ENCODE measurements around the gene TMOD2. TPM values are rescaled to one million over a fixed set of nuclear protein-coding genes. Genes with fewer than 3 reads are reported as not detected.

TMOD2 gene
- total RNA-seq, 4 donors from 2014 or later = 14.6 to 24.9 (median 19.5) TPM

- H3K4me1 ChIP-seq = peaks cover 25 to 43% (median 40%) of the 10 kb centered on the region in 4 donors
- no peaks in the 10 kb centered on the region for H3K27me3 ChIP-seq
- intact Hi-C loops (cut with DNase I) = loop anchor here (10.0 kb wide), 1 partner anchor 48 kb away; no protein-coding TSS in a partner anchor
- DNase-seq (ENCODE audit: extremely low spot score) = no peak
- no peak overlapping the region for H3K4me3 ChIP-seq
- H3K27ac ChIP-seq (replicated peaks in 1 of 4) = peak overlapping the region in 2 of 4 donors; percentile 19 to 48
- peaks cover 0 to 4% (median 0%) of the 10 kb centered on the region in 4 donors for H3K36me3 ChIP-seq
- WGBS = 31% methylated on average over 5 of the region's 5 CpGs
- no peaks in the 10 kb centered on the region for H3K9me3 ChIP-seq
- TF ChIP-seq POLR2AphosphoS5 (IDR thresholded peaks at IDR 0.05) (peak; percentile 61 to 90), POLR2A (IDR thresholded peaks at IDR 0.05; ENCODE audit: low read depth) (no peak)
These were observed 24.9 kb upstream of the TMOD2 start for GRCh38 chr15:51726302-51727073.

- Histone ChIP-seq H3K36me3 (no peaks in the 10 kb centered on the region), H3K4me1 (peaks cover 28 to 51% (median 49%) of the 10 kb centered on the region in 4 donors), H3K9me3 (no peaks in the 10 kb centered on the region), H3K27ac (replicated peaks in 1 of 4) (peak overlapping the region in 1 of 4 donors; percentile 19), H3K4me3 (no peak overlapping the region), H3K27me3 (no peaks in the 10 kb centered on the region)
- no peak for DNase-seq (ENCODE audit: extremely low spot score)
- intact Hi-C loops (cut with DNase I) = loop anchor here (10.0 kb wide), 1 partner anchor 47 kb away; no protein-coding TSS in a partner anchor
- 84% methylated on average over 4 of the region's 4 CpGs for WGBS
- TF ChIP-seq POLR2AphosphoS5 (IDR thresholded peaks at IDR 0.05) (no peak), EP300 (IDR thresholded peaks at IDR 0.05) (no peak), CTCF (IDR thresholded peaks at IDR 0.05) (no peak), POLR2A (IDR thresholded peaks at IDR 0.05; ENCODE audit: low read depth) (no peak)
These were observed 24.1 kb upstream of the TMOD2 start for GRCh38 chr15:51727141-51727897.

- H3K4me1 ChIP-seq = peaks cover 20 to 55% (median 47%) of the 10 kb centered on the region in 4 donors
- 14% methylated on average over 4 of the region's 5 CpGs for WGBS
These were observed 19.7 kb upstream of the TMOD2 start for GRCh38 chr15:51731549-51732267.

DNA sequence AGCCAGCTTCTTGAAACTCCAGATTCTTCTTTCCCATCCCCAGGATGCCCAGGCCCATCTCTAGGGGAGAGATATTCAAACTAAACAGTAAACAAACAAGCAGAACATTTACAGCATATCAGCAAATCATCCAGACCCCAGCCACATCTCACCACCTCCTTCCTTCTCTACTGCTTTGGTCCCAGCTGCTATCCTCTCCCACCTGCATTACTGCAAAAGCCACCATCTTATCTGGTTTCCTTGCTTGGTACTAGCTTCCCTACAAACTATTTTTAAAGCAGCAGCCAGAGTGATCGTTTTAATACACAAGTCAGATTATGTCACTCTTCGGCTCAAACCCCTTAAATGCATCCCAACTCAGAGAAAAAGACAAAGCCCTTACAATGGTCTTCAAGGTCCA is 18.8 kb upstream of the TMOD2 start:
- H3K27ac ChIP-seq (replicated peaks in 1 of 4) = peak overlapping the region; percentile 64 to 80 (median 78)
- 69% methylated on average over 2 of the region's 2 CpGs for WGBS
- no peak for TF ChIP-seq EP300 (IDR thresholded peaks at IDR 0.05)
- no peak for TF ChIP-seq POLR2AphosphoS5 (IDR thresholded peaks at IDR 0.05)
- no peak for TF ChIP-seq POLR2A (IDR thresholded peaks at IDR 0.05; ENCODE audit: low read depth)
- TF ChIP-seq CTCF (IDR thresholded peaks at IDR 0.05) = no peak

More at GRCh38 chr15:51731549-51732267, 19.7 kb upstream of the TMOD2 start:
- Histone ChIP-seq H3K4me3 (peak overlapping the region; percentile 31 to 48 (median 35)), H3K36me3 (no peaks in the 10 kb centered on the region), H3K9me3 (no peaks in the 10 kb centered on the region), H3K27ac (replicated peaks in 1 of 4) (peak overlapping the region; percentile 64 to 80 (median 78)), H3K27me3 (no peaks in the 10 kb centered on the region)
- intact Hi-C loops (cut with DNase I) = no loop called here
- peak; percentile 80 for DNase-seq (ENCODE audit: extremely low spot score)
- no peak for TF ChIP-seq POLR2A (IDR thresholded peaks at IDR 0.05; ENCODE audit: low read depth)
- TF ChIP-seq CTCF (IDR thresholded peaks at IDR 0.05) = no peak
- TF ChIP-seq EP300 (IDR thresholded peaks at IDR 0.05) = no peak
- peak in 1 of 2 donors; percentile 28 for TF ChIP-seq POLR2AphosphoS5 (IDR thresholded peaks at IDR 0.05)

More for the DNA sequence above, 18.8 kb upstream of the TMOD2 start:
- peak; percentile 75 for DNase-seq (ENCODE audit: extremely low spot score)
- Histone ChIP-seq H3K36me3 (no peaks in the 10 kb centered on the region), H3K4me1 (peaks cover 15 to 47% (median 40%) of the 10 kb centered on the region in 4 donors), H3K4me3 (no peak overlapping the region), H3K27me3 (no peaks in the 10 kb centered on the region), H3K9me3 (no peaks in the 10 kb centered on the region)
- intact Hi-C loops (cut with DNase I) = no loop called here

All from esophagus muscularis mucosa (tissue), 4 donors.